ENCODE results near the gene TMIGD2. TPM values are rescaled to one million over a fixed set of nuclear protein-coding genes. Genes with fewer than 3 reads are reported as not detected.

The TMIGD2 gene, protein sequence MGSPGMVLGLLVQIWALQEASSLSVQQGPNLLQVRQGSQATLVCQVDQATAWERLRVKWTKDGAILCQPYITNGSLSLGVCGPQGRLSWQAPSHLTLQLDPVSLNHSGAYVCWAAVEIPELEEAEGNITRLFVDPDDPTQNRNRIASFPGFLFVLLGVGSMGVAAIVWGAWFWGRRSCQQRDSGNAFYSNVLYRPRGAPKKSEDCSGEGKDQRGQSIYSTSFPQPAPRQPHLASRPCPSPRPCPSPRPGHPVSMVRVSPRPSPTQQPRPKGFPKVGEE
- total RNA-seq (ENCODE audit: low replicate concordance) = not detected in 2 replicates

DNA sequence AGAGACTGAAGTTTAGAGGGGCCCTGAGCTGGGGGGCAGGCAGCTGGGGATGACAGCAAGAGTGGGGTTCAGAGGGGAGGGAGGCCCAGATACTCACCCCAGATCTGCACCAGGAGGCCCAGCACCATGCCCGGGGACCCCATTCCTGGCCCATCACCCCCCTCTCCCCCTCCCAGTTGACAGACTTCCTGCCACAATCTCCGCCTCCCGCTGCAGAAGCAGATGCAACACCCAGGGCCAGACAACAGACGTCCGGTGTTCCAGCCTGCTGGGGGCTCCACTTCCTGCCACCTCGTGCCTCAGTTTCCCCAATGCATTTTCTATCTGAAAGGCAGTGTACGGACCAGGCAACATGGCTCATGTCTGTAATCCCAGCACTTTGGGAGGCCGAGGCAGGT, at the start of gene TMIGD2:
Gene TMIGD2, minus strand, starts transcription at position 147 of the 398 bp plus-strand sequence. Its CDS starts 4 bp downstream, at position 143.

DNA sequence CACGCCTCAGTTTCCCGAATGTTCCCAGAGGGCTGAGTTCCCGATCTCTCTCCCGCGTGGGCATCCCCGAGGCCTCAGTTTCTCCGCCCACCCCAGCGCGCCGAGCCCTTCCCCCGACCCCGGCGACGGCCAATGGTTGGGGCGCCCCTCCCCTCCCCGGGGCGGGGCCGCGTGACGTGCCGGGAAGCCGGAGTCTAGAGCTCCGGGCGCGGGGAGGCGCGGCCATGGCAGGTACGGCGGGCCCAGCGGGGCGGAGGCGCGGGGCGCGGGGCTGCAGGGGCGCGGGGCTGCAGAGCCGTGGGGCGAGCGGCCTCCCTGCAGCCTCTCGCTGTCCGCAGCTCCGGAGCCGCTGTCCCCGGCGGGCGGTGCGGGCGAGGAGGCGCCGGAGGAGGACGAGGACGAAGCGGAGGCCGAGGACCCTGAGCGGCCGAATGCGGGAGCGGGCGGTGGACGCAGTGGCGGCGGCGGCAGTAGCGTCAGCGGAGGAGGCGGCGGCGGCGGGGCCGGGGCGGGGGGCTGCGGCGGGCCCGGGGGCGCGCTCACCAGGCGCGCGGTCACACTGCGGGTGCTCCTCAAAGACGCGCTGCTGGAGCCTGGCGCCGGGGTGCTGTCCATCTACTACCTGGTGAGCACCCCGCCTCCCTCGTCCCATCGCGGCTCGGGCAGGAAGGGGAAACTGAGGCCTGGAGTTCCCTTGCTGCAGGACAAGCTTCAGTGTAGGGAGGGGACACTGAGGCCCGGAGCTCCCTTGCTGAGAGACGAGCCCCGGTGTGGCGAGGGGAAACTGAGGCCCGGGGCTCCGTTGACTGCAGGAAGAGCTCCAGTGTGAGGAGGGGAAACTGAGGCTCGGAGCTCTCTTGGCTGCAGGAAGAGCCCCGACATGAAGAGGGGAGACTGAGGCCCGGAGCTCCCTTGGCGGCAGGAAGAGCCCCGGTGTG, 41.5 kb upstream of the TMIGD2 start, which contains the start of gene MPND:
Gene MPND, plus strand, starts transcription at position 193 of the 938 bp plus-strand sequence. Its CDS starts 32 bp downstream, at position 225.

DNA sequence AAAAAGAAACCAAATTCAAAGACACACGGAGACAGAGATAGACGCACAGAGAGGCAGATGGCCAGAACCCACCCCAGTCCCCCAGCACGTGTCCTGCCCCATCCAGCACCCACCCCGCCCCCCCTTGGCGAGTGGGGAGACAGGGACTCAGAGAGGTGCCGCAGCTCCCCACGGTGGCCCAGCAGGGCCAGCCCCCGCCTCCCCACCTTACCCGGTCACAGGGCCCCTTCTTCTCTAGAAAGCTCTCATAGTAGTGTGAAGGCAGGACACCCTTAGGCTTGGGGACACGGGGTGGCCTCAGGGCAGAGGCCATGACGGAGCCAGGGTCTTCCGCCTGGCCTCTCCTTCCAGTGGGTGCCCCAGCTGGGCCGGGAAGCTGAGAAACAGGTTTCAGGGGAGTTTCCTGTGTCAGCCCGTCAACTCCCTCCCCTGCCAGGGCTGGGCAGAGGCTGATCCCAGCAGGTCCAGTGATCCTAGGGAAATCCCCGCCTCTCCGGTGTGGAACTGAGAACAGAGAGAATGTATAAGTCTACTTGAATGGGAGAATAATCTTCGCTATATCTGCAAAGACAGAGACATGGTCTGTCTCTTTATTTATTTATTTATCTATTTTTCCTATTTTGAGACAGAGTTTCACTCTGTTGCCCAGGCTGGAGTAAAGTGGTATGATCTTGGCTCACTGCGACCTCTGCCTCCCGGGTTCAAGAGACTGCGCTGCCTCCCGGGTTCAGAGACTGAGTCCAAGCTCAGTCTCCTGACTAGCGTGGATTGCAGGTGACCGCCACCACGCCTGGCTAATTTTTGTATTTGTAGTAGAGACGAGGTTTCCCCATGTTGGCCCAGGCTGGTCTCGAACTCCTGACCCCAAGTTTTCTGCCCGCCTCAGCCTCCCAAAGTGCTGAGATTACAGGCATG, 36.5 kb upstream of the TMIGD2 start, which contains the start of gene STAP2:
Gene STAP2, minus strand, starts transcription at position 387 of the 915 bp plus-strand sequence. Its CDS starts 74 bp downstream, at position 313.

DNA sequence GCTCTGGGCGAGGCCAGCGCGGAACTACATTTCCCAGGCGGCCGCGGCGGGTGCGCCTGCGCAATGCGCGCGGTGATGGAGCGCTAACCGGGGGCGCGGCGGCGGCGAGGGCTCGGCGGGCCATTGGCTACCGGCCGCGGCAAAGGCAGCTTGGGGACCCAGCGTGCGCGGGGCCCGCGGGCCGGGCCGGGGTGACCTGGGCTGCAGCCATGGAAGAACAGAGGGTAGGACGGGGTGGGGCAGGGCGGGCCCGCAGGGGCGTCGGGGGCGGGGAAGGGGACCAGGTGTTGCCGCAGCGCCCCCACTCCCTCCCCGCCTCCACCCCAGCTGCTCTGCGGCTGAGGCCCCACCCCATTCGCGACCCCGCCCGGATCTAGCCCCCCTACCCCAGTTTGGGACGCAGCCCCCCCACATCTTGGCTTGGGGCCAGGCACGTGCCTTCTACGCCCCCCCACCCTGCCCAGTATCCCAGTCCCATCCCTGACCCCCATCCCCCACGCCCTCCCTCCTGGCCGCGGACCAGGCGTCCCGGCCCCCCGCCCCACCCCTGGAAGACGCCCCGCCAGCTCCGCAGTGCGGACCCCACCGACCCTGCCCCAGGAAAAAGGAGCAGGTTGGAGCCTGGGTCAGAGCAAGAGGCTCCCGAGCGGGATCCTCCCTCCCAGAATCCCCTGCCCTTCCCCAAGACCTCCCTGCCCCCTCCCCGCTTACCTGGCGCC, 2.5 kb upstream of the TMIGD2 start, which contains the start of gene FSD1:
Gene FSD1, plus strand, starts transcription at position 61 of the 719 bp plus-strand sequence. Its CDS starts 149 bp downstream, at position 210.

DNA sequence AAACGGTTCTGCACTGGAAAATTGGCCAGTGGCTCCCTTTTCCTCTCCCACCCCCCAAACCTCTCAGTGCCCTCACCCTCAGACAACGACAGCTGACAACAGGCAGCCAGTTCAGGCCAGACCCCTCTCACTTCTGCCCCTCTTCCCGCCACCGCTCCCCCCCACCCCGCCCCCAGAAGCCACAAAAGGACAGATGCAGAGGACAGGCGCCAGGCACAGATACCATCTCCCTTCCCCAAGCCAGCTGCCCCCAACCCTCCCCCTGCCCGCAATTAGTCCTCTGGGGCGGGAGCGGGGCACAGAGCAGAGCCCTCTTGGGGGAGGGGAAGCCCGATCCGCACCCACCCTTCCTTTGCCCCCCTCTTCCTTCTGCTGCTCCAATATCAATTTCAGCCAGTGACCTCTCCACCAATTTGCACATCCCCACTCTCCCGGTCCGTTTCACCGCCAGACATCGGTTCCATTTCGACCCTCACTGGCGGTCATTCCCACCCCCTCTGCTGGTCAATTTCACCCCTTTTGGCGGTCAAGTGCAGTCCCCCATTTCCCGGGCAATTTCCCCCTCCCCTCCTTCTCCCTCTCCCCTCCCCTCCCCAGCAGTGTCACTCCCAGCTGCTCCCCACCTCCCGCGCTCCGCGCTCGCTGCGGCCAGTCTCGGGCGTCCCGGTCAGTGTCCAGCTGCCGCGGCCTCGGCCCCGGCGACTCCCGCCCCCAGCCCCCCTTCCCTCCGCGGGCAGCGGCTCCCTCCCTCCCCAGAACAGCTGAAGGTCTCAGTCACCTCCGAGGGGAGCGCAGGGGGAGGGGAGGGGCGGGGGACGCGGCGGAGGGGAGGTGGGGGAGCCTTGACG, 23.5 kb downstream of the TMIGD2 start, which contains the start of gene SHD:
Gene SHD, plus strand, starts transcription at position 848 of the 848 bp plus-strand sequence. CDS start 798 bp downstream, outside the sequence.

DNA sequence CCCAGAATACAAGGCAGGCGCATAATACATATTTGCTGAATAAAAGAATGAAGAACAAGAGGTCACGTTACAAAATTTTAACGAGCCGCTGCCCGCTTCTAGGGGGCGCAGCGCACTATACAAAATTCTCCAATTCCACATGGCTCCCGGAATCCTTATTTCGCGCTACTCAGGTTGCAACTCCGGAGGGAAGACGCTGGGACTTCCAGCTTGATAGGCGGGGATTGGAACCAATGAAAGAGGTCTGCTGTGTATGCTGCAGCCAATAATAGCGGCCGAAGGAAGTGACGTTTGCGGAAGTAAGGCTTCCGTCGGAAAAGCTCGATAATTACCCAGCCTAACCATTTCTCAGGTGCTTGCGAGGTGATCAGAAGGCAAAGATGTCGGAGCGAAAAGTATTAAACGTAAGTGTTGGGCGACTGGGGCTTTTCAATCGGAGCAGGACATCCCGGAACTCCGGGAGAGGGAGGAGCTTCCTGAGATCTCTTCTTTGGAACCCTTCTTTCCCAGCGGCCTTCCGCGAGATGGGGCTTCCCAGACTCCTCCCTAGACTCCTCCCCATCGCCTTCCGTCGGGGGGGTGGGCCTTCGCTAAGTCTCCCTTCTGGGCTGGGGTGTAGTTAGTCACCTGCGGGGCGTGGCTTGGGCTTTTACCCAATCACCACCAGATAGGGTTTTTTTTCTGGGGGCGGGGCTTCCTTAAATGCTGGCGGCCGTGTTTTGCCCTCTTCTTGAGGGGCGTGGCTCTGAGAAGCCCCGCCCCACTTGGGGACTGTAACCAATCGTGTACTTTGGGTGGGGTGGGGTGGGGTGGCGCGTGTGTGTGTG, 55.2 kb downstream of the TMIGD2 start, which contains the start of gene YJU2:
Gene YJU2, plus strand, starts transcription at position 314 of the 827 bp plus-strand sequence. Its CDS starts 67 bp downstream, at position 381.

Other genes starting within 250 kb of the TMIGD2 start
- gene ZBTB7A, start 235.5 kb downstream of the TMIGD2 start, total RNA-seq (ENCODE audit: low replicate concordance) = 9.3 and 11.7 TPM in 2 replicates
- 117 and 253 TPM in 2 replicates for gene MAP2K2, start 178.3 kb downstream of the TMIGD2 start, total RNA-seq (ENCODE audit: low replicate concordance)
- gene CREB3L3, start 148.8 kb downstream of the TMIGD2 start, total RNA-seq (ENCODE audit: low replicate concordance) = not detected in 2 replicates
- 11.5 and 16.8 TPM in 2 replicates for gene SIRT6, start 119.8 kb downstream of the TMIGD2 start, total RNA-seq (ENCODE audit: low replicate concordance)
- 0.53 and 2.3 TPM in 2 replicates for gene ANKRD24, start 119.7 kb downstream of the TMIGD2 start, total RNA-seq (ENCODE audit: low replicate concordance)
- gene EBI3, start 72.9 kb downstream of the TMIGD2 start, total RNA-seq (ENCODE audit: low replicate concordance) = 0.08 TPM in 1 of 2 replicates, not detected in the other
- gene YJU2, start 55.3 kb downstream of the TMIGD2 start, total RNA-seq (ENCODE audit: low replicate concordance) = 11.0 and 13.4 TPM in 2 replicates
- not detected in 2 replicates for gene SHD, start 23.1 kb downstream of the TMIGD2 start, total RNA-seq (ENCODE audit: low replicate concordance)
- gene FSD1, start 2.2 kb upstream of the TMIGD2 start, total RNA-seq (ENCODE audit: low replicate concordance) = 4.9 and 6.8 TPM in 2 replicates
- gene STAP2, start 36.4 kb upstream of the TMIGD2 start, total RNA-seq (ENCODE audit: low replicate concordance) = 2.8 and 4.2 TPM in 2 replicates
- gene MPND, start 41.2 kb upstream of the TMIGD2 start, total RNA-seq (ENCODE audit: low replicate concordance) = 9.4 and 14.3 TPM in 2 replicates
- 19.4 and 30.4 TPM in 2 replicates for gene SH3GL1, start 98.2 kb upstream of the TMIGD2 start, total RNA-seq (ENCODE audit: low replicate concordance)
- 4.8 and 6.3 TPM in 2 replicates for gene CHAF1A, start 100.3 kb upstream of the TMIGD2 start, total RNA-seq (ENCODE audit: low replicate concordance)
- 115 and 127 TPM in 2 replicates for gene UBXN6, start 155.4 kb upstream of the TMIGD2 start, total RNA-seq (ENCODE audit: low replicate concordance)
- 59.7 and 62.3 TPM in 2 replicates for gene HDGFL2, start 169.9 kb upstream of the TMIGD2 start, total RNA-seq (ENCODE audit: low replicate concordance)
- gene PLIN4, start 216.1 kb upstream of the TMIGD2 start, total RNA-seq (ENCODE audit: low replicate concordance) = 0.15 and 0.59 TPM in 2 replicates
- not detected in 2 replicates for gene PLIN5, start 232.8 kb upstream of the TMIGD2 start, total RNA-seq (ENCODE audit: low replicate concordance)
- not detected in 2 replicates for gene LRG1, start 237.6 kb upstream of the TMIGD2 start, total RNA-seq (ENCODE audit: low replicate concordance)

All from smooth muscle cell of the coronary artery (primary cell).